Osteocyte (in vitro differentiated cells): ENCODE measurements around the gene DYRK2. TPM values are rescaled to one million over a fixed set of nuclear protein-coding genes. Genes with fewer than 3 reads are reported as not detected.

Source experiments
- DNase-seq: peaks from one replicate; pipeline ENCODE4 v3.0.0; 2021; ENCODE audit warnings: mixed read lengths; ENCODE audit not compliant: unreplicated experiment; ENCODE audit errors: extremely low spot score
- H3K27ac Mint-ChIP-seq: one replicate; pipeline ENCODE4 v1.8.0; 2021; ENCODE audit warnings: mild to moderate bottlenecking, mixed read lengths; ENCODE audit not compliant: unreplicated experiment
- H3K27me3 Mint-ChIP-seq: one replicate; pipeline ENCODE4 v1.8.0; 2021; ENCODE audit warnings: mixed read lengths; ENCODE audit not compliant: unreplicated experiment
- H3K36me3 Mint-ChIP-seq: one replicate; pipeline ENCODE4 v1.8.0; 2021; ENCODE audit warnings: mixed read lengths; ENCODE audit not compliant: unreplicated experiment
- H3K4me1 Mint-ChIP-seq: one replicate; pipeline ENCODE4 v1.8.0; 2021; ENCODE audit warnings: mixed read lengths; ENCODE audit not compliant: unreplicated experiment
- H3K4me3 Mint-ChIP-seq: one replicate; pipeline ENCODE4 v1.8.0; 2021; ENCODE audit warnings: mild to moderate bottlenecking, moderate library complexity, mixed read lengths; ENCODE audit not compliant: unreplicated experiment
- H3K9me3 Mint-ChIP-seq: one replicate; pipeline ENCODE4 v1.8.0; 2021; ENCODE audit warnings: mixed read lengths; ENCODE audit not compliant: unreplicated experiment
- total RNA-seq: library from RNA; stranded (reverse); gene quantifications from 2 replicates; pipeline ENCODE4 v1.2.1, GENCODE V29; 2021
- TF ChIP-seq, protein P1 (sequence below): fragments of 200-600 bp; sonication (generic); IDR thresholded peaks from 2 replicates; pipeline ENCODE4 v1.5.0; 2021; ENCODE audit warnings: antibody characterized with exemption, mild to moderate bottlenecking, moderate library complexity

The DYRK2 gene
- total RNA-seq, 1 donor from 2014 or later: 28.9 TPM

DNA sequence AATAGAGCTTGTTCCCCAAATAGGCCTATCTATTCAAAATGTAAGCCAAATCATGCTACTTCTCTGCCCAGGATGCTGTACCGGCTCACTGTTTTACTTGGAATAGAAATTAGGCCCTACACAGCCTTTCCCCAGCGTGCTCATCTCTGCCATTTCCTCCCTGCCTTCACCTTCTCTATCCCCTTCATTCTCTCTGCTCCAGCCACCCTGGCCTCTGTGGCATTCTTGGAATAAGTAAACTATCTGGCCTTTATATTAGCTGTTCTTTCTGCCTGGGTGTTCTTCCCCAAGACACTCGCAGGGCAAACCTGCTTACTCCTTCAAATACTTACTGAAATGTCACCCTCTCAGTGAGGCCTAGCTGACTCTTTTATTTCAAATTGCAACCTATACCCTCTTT, 30.9 kb upstream of the DYRK2 start:
- peaks cover 5% of the 10 kb centered on the region for H3K27me3 Mint-ChIP-seq
- TF ChIP-seq, protein P1, sequence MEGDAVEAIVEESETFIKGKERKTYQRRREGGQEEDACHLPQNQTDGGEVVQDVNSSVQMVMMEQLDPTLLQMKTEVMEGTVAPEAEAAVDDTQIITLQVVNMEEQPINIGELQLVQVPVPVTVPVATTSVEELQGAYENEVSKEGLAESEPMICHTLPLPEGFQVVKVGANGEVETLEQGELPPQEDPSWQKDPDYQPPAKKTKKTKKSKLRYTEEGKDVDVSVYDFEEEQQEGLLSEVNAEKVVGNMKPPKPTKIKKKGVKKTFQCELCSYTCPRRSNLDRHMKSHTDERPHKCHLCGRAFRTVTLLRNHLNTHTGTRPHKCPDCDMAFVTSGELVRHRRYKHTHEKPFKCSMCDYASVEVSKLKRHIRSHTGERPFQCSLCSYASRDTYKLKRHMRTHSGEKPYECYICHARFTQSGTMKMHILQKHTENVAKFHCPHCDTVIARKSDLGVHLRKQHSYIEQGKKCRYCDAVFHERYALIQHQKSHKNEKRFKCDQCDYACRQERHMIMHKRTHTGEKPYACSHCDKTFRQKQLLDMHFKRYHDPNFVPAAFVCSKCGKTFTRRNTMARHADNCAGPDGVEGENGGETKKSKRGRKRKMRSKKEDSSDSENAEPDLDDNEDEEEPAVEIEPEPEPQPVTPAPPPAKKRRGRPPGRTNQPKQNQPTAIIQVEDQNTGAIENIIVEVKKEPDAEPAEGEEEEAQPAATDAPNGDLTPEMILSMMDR: no peak
- H3K9me3 Mint-ChIP-seq: no peaks in the 10 kb centered on the region
- no peak overlapping the region for H3K4me3 Mint-ChIP-seq
- H3K4me1 Mint-ChIP-seq: no peaks in the 10 kb centered on the region
- no peak for DNase-seq
- no peaks in the 10 kb centered on the region for H3K36me3 Mint-ChIP-seq
- H3K27ac Mint-ChIP-seq: no peak overlapping the region

DNA sequence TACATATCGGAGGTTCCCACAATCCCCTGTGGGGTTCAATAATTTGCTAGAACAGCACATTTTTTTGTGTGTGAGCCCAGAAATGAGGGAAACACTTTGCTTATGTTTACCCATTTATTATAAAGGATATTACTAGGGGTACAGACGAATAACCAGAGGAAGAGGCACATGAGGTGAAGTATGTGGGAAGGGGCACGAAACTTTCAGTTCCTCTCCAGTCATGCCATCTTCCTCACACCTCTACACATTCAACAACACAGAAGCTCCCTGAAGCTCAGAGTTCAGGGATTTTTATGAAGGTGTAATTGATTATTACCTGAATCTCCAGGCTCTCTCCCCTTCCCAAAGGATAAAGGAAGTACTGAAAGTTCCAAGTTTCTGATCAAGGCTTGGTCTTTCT, 30.2 kb upstream of the DYRK2 start:
- H3K9me3 Mint-ChIP-seq: no peaks in the 10 kb centered on the region
- no peak overlapping the region for H3K27ac Mint-ChIP-seq
- TF ChIP-seq, protein P1: no peak
- H3K4me1 Mint-ChIP-seq: no peaks in the 10 kb centered on the region
- H3K27me3 Mint-ChIP-seq: peaks cover 5% of the 10 kb centered on the region
- DNase-seq: no peak
- H3K36me3 Mint-ChIP-seq: no peaks in the 10 kb centered on the region
- H3K4me3 Mint-ChIP-seq: no peak overlapping the region

DNA sequence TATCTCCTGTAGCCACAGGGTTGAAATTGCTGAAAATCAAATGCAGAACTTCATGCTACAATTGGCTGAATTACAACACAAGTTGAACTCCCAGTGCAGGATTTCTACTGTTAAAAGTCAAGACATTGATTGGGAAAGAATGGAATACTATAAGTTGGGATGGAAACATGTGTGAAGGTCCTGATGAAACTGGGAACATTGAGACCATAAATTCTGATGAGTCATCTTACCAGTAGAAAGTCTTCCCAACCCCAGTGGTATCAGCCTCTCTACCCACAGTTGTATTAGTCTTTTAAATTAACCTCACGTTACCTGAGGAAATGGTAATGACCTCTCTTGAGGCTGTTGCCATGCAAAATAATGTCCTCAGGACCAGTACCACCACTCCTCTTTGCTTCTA, 27.4 kb upstream of the DYRK2 start:
- Mint-ChIP-seq H3K27me3 (no peaks in the 10 kb centered on the region), H3K4me3 (no peak overlapping the region), H3K9me3 (no peaks in the 10 kb centered on the region), H3K36me3 (no peaks in the 10 kb centered on the region), H3K4me1 (no peaks in the 10 kb centered on the region), H3K27ac (no peak overlapping the region)
- no peak for DNase-seq
- TF ChIP-seq, protein P1: no peak

DNA sequence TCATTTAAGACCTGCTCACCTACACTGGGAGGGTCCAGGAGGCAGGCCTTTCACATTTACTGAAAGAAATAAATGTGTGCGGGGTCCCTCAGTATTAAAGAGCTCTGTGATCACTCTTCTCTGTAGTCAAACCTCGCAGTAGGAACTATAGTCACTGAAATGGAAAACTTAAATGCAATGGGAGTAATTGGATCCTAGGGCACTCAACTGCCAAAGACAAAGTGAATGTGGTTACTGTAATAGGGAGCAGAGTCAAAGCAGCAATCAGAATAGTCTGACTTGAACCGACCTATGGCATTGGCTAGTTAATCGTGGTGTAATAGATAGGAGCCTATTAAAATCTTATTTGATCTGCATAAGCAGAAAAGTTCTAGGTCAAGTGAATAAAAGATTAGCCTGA, 26.6 kb upstream of the DYRK2 start:
- Mint-ChIP-seq H3K27me3 (no peaks in the 10 kb centered on the region), H3K27ac (no peak overlapping the region), H3K36me3 (no peaks in the 10 kb centered on the region), H3K4me3 (no peak overlapping the region), H3K4me1 (no peaks in the 10 kb centered on the region), H3K9me3 (no peaks in the 10 kb centered on the region)
- no peak for DNase-seq
- TF ChIP-seq, protein P1: no peak

DNA sequence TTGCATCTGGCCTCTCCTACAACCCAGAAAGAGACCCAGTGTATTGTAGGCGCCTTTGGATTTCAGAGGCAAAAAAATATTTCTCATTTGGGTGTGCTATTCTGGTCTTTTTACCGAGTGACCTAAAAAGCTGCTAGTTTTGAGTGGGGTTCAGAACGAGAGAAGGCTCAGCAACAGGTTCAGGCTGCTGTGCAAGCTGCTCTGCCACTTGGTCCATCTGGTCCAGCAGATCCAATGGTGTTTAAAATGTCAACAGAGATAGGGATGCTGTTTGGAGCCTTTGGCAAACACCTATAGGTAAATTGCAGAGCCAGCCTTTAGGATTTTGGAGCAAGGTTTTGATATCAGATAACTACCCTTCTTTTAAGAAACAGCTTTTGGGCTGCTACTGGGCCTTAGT, 25.3 kb upstream of the DYRK2 start:
- Mint-ChIP-seq H3K4me3 (no peak overlapping the region), H3K36me3 (no peaks in the 10 kb centered on the region), H3K9me3 (no peaks in the 10 kb centered on the region), H3K4me1 (no peaks in the 10 kb centered on the region), H3K27ac (no peak overlapping the region), H3K27me3 (no peaks in the 10 kb centered on the region)
- TF ChIP-seq, protein P1: no peak
- DNase-seq: no peak
